T-helper 2 cell treated with Interferon-gamma antibody and Interleukin-4, amounts not matched to agents 100 ng/mL and 5 ng/mL, for 36 hours (primary cell): ENCODE data around the gene CCDC61. TPM values are rescaled to one million over a fixed set of nuclear protein-coding genes. Genes with fewer than 3 reads are reported as not detected.

ENCODE experiments used
- intact Hi-C: fragments of 100-400 bp; cut with micrococcal nuclease; formaldehyde crosslinking; loops from one replicate; pipeline ENCODE4 v1.15.1; 2023
- total RNA-seq: library from RNA; stranded (reverse); gene quantifications from 2 replicates; pipeline ENCODE4 v1.2.3, GENCODE V29; 2022

CCDC61 gene
- total RNA-seq, 1 donor from 2014 or later, result 22.8 TPM

GRCh38 chr19:46035986-46036743, 40.9 kb downstream of the CCDC61 start:
- intact Hi-C loops, result no loop called here

DNA sequence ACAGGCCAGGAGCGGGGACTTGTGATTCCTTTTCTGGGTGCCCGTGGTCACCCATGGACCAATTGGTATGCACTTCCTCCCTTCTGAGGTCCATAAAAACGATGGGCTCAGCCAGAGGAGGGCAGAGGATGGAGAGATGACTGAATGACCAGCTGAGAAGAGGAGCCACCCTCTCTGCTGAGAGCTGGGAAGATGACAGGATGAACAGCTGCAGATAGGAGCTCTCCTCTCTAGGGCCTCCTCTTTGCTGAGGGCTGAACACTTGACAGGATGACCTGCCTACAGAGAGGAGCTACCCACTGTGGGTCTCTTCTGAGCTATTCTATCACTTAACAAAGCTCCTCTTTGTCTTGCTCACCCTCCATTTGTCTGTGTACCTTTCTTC, 41.5 kb downstream of the CCDC61 start:
- intact Hi-C loops, result no loop called here

- intact Hi-C loops, result no loop called here
These were observed 44.9 kb downstream of the CCDC61 start for GRCh38 chr19:46040125-46040524.

GRCh38 chr19:46040952-46041500, 45.8 kb downstream of the CCDC61 start, which contains the start of gene IGFL4:
IGFL4 (minus strand) TSS chr19:46041002; CDS start chr19:46040962, 40 bp downstream.
- intact Hi-C loops, result no loop called here

- intact Hi-C loops, result no loop called here
These were observed 47.1 kb downstream of the CCDC61 start for GRCh38 chr19:46042252-46042883.

GRCh38 chr19:46043519-46043918, 48.3 kb downstream of the CCDC61 start:
- intact Hi-C loops, result no loop called here

- intact Hi-C loops, result no loop called here
These were observed 54.3 kb downstream of the CCDC61 start for GRCh38 chr19:46049597-46049996.

DNA sequence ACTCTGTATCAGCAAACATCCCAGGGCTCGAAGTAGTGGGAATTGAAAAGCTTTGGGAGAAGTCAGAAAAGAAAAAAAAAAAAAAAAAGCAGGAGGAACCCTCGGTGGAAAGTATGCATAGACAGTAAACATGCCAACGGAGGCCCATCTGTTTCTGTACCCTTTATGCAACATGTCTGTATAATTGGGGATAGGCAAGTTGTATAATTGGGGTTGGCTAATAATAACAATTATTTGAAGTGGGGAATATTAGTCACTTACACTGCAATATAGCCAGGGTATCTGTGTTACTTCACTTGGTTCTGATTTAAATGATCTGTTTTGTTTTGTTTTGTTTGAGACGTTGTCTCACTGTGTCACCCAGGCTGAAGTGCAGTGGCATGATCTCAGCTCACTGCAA, 57.6 kb downstream of the CCDC61 start:
- intact Hi-C loops, result no loop called here

DNA sequence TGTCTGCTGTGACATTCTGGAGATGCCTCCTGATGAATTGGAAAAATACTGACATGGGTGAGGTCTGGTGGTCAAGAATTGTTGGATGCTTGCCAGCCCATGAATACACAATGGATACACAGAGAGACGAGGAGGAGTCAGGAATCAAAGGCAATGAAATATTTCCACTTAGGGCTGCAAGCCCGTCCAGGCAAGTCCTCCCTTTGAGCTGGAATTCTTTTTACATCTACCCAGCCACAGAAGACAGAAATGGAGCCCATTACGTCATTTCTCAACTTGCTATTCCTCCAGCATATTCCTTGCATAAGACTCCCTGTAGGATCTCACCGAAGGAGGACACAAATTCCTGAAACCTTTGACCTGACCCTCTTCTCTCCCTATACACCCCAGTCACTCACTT, 61.3 kb downstream of the CCDC61 start:
- intact Hi-C loops, result no loop called here

DNA sequence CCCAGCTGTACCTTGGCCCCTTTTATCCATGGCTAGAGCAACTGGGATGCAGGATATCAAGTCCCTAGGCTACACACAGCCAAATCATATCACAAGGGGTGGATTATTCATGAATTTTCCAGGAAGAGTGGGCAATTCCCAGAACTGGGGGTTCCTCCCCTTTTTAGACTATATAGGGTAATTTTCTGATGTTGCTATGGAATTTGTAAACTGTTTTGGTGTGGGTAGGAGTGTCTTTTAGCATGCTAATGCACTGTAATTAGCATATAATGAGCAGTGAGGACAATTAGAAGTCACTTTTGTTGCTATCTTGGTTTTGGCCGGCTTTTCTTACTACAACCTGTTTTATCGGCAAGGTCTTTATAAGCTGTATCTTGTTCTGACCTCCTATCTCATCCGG, 63.5 kb downstream of the CCDC61 start:
- intact Hi-C loops, result no loop called here

DNA sequence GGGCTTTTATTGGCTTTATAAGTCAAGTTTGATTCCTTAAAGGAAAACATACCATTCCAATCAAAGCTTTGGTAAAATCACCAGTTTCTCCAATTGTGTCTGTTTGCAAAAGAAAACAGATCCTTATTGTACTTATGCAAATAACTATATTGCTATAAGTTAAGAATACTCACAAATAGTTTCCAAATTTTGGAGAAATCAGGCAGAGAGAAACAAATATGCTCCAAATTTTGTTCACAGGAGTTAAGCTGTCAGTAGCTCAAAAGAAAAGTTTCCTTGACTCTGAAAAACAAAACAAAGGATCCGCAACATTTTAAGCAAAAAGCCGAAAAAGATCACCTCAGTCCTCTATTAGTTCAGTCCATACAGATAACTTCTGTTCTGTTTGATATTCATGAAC, 64.7 kb downstream of the CCDC61 start:
- intact Hi-C loops, result no loop called here

DNA sequence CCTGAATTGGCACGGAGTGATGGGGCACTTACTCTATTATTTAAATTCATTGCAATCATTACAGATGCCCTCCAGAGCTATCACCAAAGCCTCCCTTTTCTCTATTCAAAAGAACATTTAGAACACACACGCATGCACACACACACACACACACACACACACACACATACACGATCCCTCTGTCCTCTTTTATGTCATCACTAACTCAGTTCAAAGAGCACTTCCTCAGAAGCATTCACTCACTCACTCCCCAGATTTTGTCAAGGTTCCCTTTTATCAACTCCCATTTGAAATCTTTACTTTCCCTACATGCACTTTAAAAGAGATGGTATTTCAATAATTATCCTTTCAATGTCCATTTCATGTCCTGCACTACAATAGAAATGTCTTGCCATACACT, 67.9 kb downstream of the CCDC61 start:
- intact Hi-C loops, result no loop called here

DNA sequence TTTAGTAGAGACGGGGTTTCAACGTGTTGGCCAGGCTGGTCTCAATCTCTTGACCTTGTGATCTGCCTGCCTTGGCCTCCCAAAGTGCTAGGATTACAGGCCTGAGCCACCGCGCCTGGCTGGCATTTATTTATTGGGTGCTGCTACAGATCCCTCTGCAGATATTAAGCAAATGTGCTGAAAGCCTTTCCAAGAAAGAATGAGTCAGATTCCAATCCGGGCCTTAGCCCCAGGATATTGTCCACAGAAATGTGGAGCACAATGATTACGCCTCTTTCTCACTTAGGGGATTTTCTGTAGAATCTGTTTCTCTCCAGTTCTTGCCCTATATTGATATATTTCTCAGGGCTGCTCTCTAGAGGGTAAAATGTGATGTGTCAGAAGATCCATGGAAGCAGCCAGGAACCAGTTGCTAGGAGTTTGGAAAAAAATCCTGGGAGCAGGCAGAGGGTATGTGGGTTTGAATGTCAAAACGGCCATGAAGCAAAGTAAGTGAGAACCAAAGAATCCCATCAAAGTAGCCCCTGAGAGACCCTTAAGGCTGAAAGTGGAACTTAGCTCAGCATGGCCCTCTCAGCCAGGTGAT, 70.3 kb downstream of the CCDC61 start:
- intact Hi-C loops, result no loop called here

- intact Hi-C loops, result no loop called here
These were observed 71.2 kb downstream of the CCDC61 start for GRCh38 chr19:46066471-46066870.

- intact Hi-C loops, result no loop called here
These were observed 72.4 kb downstream of the CCDC61 start for GRCh38 chr19:46067691-46068090.

Other genes with a start within 250 kb of the CCDC61 start
- 0.68 and 0.82 TPM in 2 replicates for gene SIX5, start 226.2 kb upstream of the CCDC61 start, total RNA-seq
- 13.8 and 17.1 TPM in 2 replicates for gene DMPK, start 213.0 kb upstream of the CCDC61 start, total RNA-seq
- 23.1 and 26.2 TPM in 2 replicates for gene DMWD, start 202.6 kb upstream of the CCDC61 start, total RNA-seq
- 0.39 and 0.50 TPM in 2 replicates for gene RSPH6A, start 180.2 kb upstream of the CCDC61 start, total RNA-seq
- gene SYMPK, start 132.3 kb upstream of the CCDC61 start, total RNA-seq, result 99.9 and 106 TPM in 2 replicates
- not detected in 2 replicates for gene FOXA3, start 131.1 kb upstream of the CCDC61 start, total RNA-seq
- 15.3 and 15.8 TPM in 2 replicates for gene IRF2BP1, start 109.3 kb upstream of the CCDC61 start, total RNA-seq
- gene MYPOP, start 92.9 kb upstream of the CCDC61 start, total RNA-seq, result 8.8 and 9.8 TPM in 2 replicates
- gene NANOS2, start 80.7 kb upstream of the CCDC61 start, total RNA-seq, result not detected in 2 replicates
- 0.02 and 0.09 TPM in 2 replicates for gene NOVA2, start 21.6 kb upstream of the CCDC61 start, total RNA-seq
- not detected in 2 replicates for gene PGLYRP1, start 27.6 kb downstream of the CCDC61 start, total RNA-seq
- not detected in 2 replicates for gene IGFL4, start 45.5 kb downstream of the CCDC61 start, total RNA-seq
- gene IGFL3, start 129.2 kb downstream of the CCDC61 start, total RNA-seq, result not detected in 2 replicates
- 0.30 TPM in 1 of 2 replicates, not detected in the other for gene IGFL2, start 152.8 kb downstream of the CCDC61 start, total RNA-seq
- not detected in 2 replicates for gene IGFL1, start 234.3 kb downstream of the CCDC61 start, total RNA-seq